ENCODE data around the gene CFC1B. TPM values are rescaled to one million over a fixed set of nuclear protein-coding genes. Genes with fewer than 3 reads are reported as not detected.
"Not testable (repeated sequence)": the region's sequence is repeated elsewhere in the genome, so short reads cannot be mapped to it uniquely, and the experiment has no call there.

Gene CFC1B
- total and polyA plus RNA-seq, 8 donors = not detected

- ATAC-seq; H3K27me3 ChIP-seq; intact Hi-C loops (cut with DNase I); H3K4me3 ChIP-seq; H3K36me3 ChIP-seq; H3K27ac ChIP-seq; H3K9me3 ChIP-seq; DNase-seq; H3K4me1 ChIP-seq: not testable (repeated sequence)
These were observed 15.6 kb downstream of the CFC1B start for GRCh38 chr2:130536654-130537053.

- ATAC-seq; intact Hi-C loops (cut with DNase I); H3K4me3 ChIP-seq: not testable (repeated sequence)
These were observed 17.2 kb downstream of the CFC1B start for GRCh38 chr2:130538271-130538670.

GRCh38 chr2:130542789-130543188 is 21.8 kb downstream of the CFC1B start:
- H3K4me3 ChIP-seq; H3K9me3 ChIP-seq; intact Hi-C loops (cut with DNase I); H3K27me3 ChIP-seq; ATAC-seq; DNase-seq; H3K36me3 ChIP-seq; H3K27ac ChIP-seq; H3K4me1 ChIP-seq: not testable (repeated sequence)

More at GRCh38 chr2:130538271-130538670, 17.2 kb downstream of the CFC1B start:
- not testable (repeated sequence) for H3K27ac ChIP-seq, H3K4me1 ChIP-seq, H3K27me3 ChIP-seq, H3K9me3 ChIP-seq, H3K36me3 ChIP-seq, DNase-seq

GRCh38 chr2:130543785-130544528 is 22.9 kb downstream of the CFC1B start:
- H3K4me1 ChIP-seq; H3K27me3 ChIP-seq; H3K27ac ChIP-seq; intact Hi-C loops (cut with DNase I); H3K4me3 ChIP-seq; H3K9me3 ChIP-seq; H3K36me3 ChIP-seq; DNase-seq: not testable (repeated sequence)
- peak; percentile 30 for ATAC-seq

GRCh38 chr2:130544978-130545377 is 24.0 kb downstream of the CFC1B start:
- H3K27me3 ChIP-seq; H3K4me1 ChIP-seq; H3K9me3 ChIP-seq; H3K36me3 ChIP-seq; H3K4me3 ChIP-seq; DNase-seq; intact Hi-C loops (cut with DNase I); ATAC-seq; H3K27ac ChIP-seq: not testable (repeated sequence)

GRCh38 chr2:130548418-130548817 is 27.4 kb downstream of the CFC1B start:
- ATAC-seq; DNase-seq; H3K36me3 ChIP-seq; H3K4me1 ChIP-seq; H3K27me3 ChIP-seq; intact Hi-C loops (cut with DNase I); H3K4me3 ChIP-seq; H3K27ac ChIP-seq; H3K9me3 ChIP-seq: not testable (repeated sequence)

GRCh38 chr2:130549475-130549874 is 28.5 kb downstream of the CFC1B start:
- ATAC-seq; H3K9me3 ChIP-seq; H3K27ac ChIP-seq; H3K27me3 ChIP-seq; intact Hi-C loops (cut with DNase I); H3K4me3 ChIP-seq; H3K4me1 ChIP-seq; H3K36me3 ChIP-seq; DNase-seq: not testable (repeated sequence)

- H3K27me3 ChIP-seq; H3K9me3 ChIP-seq; H3K4me3 ChIP-seq; ATAC-seq; DNase-seq; intact Hi-C loops (cut with DNase I); H3K36me3 ChIP-seq; H3K27ac ChIP-seq; H3K4me1 ChIP-seq: not testable (repeated sequence)
These were observed 33.2 kb downstream of the CFC1B start for GRCh38 chr2:130554178-130554577.

- H3K4me3 ChIP-seq; DNase-seq; H3K4me1 ChIP-seq; H3K9me3 ChIP-seq; ATAC-seq; H3K27ac ChIP-seq; H3K36me3 ChIP-seq; H3K27me3 ChIP-seq; intact Hi-C loops (cut with DNase I): not testable (repeated sequence)
These were observed 35.4 kb downstream of the CFC1B start for GRCh38 chr2:130556441-130556840.

- DNase-seq; ATAC-seq; H3K4me1 ChIP-seq; intact Hi-C loops (cut with DNase I); H3K4me3 ChIP-seq; H3K27ac ChIP-seq; H3K27me3 ChIP-seq; H3K9me3 ChIP-seq; H3K36me3 ChIP-seq: not testable (repeated sequence)
These were observed 45.1 kb downstream of the CFC1B start for GRCh38 chr2:130566165-130566564.

GRCh38 chr2:130571929-130572328 is 50.9 kb downstream of the CFC1B start:
- H3K4me1 ChIP-seq; ATAC-seq; H3K4me3 ChIP-seq; intact Hi-C loops (cut with DNase I); DNase-seq; H3K9me3 ChIP-seq; H3K27ac ChIP-seq; H3K36me3 ChIP-seq; H3K27me3 ChIP-seq: not testable (repeated sequence)

- H3K4me1 ChIP-seq; DNase-seq; H3K27me3 ChIP-seq; ATAC-seq; H3K27ac ChIP-seq; H3K36me3 ChIP-seq; H3K4me3 ChIP-seq; H3K9me3 ChIP-seq; intact Hi-C loops (cut with DNase I): not testable (repeated sequence)
These were observed 53.2 kb downstream of the CFC1B start for GRCh38 chr2:130574230-130574629.

- H3K27ac ChIP-seq; H3K9me3 ChIP-seq; DNase-seq; intact Hi-C loops (cut with DNase I); H3K27me3 ChIP-seq; H3K36me3 ChIP-seq; H3K4me3 ChIP-seq; H3K4me1 ChIP-seq: not testable (repeated sequence)
- peak; percentile 32 for ATAC-seq
These were observed 55.3 kb downstream of the CFC1B start for GRCh38 chr2:130576209-130576784.

- DNase-seq; H3K27me3 ChIP-seq; intact Hi-C loops (cut with DNase I); H3K36me3 ChIP-seq; H3K9me3 ChIP-seq; H3K4me1 ChIP-seq; H3K27ac ChIP-seq; H3K4me3 ChIP-seq; ATAC-seq: not testable (repeated sequence)
These were observed 56.5 kb downstream of the CFC1B start for GRCh38 chr2:130577559-130577958.
